Uterus (tissue), 2 donors: ENCODE results near the gene ALOX5.

ENCODE experiments used
- CTCF ChIP-seq, 4 experiments: fragments of 200-600 bp in 2 of 4; fragments of 450-650 bp in 2 of 4; sonication (generic) in 2 of 4; IDR thresholded peaks; one replicate each; pipeline ENCODE4 v1.5.1; 2016 to 2019; ENCODE audit warnings: antibody characterized with exemption in 4 of 4, mild to moderate bottlenecking in 2 of 4, moderate library complexity in 1 of 4
- POLR2A ChIP-seq, 2 donors: fragments of 450-650 bp; IDR thresholded peaks; one replicate each; pipeline ENCODE4 v1.6.1; 2016; ENCODE audit warnings: antibody characterized with exemption in 2 of 2, mild to moderate bottlenecking in 1 of 2, moderate library complexity in 1 of 2

GRCh38 chr10:45355494-45355893 is 18.5 kb upstream of the ALOX5 start:
- TF ChIP-seq CTCF (IDR thresholded peaks at IDR 0.05), result no peak
- TF ChIP-seq POLR2A (IDR thresholded peaks at IDR 0.05), result no peak
